ENCODE data around the gene CPEB1.

GRCh38 chr15:82571722-82572222 is 75.4 kb downstream of the CPEB1 start:
- TF ChIP-seq GABPA (IDR thresholded peaks at IDR 0.05; ENCODE audit: low read depth) (no peak), CTCF (IDR thresholded peaks at IDR 0.05; ENCODE audit: insufficient read depth, low read length) (no peak)

Measured in HL-60 (cell line).